GM19463 (cell line): Measurements from ENCODE around the gene TMEM250.

Experiments
- ATAC-seq: cut with Tn5 transposase; IDR thresholded peaks from one replicate; pipeline ENCODE4 v1.9.1; 2021; ENCODE audit warnings: mild to moderate bottlenecking, moderate library complexity; ENCODE audit not compliant: unreplicated experiment

TMEM250 gene

DNA sequence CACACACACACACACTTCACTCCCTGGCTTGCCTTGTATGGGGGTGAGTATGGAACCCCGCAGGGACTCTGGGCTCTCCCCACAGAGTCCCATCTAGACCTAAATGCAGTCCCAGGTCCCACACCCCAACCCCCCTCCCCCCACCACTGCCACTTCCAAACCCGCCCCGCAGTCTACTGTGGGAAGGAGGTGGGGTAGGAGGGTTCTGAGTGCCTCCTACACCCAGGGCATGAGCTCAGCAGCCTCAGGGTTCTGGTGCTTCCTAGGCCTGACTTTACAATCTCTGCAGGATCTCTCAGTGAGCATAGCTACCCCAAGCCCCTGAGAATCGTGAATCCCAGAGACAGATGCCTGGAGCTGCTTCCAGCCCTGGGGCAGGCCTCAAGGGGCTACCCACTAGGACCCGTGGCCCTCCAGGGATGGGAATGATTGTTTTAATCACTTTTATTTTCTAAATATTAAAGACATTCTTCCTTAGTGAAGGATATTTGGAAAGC is 22.1 kb downstream of the TMEM250 start:
- no peak for ATAC-seq

DNA sequence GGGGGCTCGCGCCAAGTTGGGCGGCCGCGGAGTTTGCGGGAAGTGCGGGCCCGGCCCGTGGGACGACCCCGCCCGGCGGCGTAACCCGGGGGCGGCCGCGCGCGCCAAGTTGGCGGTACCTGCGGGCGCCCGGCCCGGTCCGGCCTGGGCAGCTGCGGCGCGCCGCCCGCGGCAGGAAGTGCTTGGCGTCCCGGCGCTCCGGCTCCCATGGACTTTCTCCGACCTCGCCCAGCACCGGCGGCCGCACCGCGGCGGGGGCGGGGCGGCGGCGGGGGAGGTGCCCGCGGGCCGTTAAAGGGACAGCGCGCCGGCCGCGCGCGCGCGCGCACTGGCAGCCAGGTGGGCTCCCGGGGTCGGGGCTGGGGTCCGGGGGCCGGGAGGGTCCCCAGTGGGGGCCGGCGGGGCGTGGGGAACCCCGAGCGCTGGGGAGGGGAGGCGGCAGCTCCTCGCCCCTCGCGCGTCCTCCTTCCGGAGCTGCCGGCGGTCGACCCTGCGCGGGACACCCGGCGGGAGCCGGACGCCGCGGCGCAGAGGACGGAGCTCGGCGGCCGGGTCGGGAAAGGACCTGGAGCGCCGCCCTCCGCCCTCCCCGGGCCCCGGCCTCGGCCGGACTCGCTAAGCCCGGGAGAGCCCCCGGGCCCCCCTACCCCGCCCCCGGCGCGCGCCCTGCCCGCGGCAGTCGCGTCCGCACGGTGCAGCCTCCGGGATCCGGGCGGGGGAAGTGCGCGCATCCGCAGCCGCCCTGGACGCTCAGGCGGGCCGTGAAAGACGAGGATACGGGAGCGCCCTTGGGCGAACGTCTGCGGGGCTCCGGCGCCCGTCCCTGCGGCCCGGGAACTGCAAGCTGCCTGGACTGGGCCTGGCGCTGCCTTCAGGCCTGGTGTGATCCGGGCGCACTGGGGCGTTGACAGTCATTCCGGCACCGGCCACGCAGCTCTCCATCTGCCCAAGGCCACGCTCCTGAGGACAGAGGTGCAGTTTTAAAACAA is 23.3 kb downstream of the TMEM250 start, which contains the start of gene NACC2:
NACC2 (minus strand) TSS at position 220 of the 989 bp plus-strand sequence. CDS start 44,768 bp downstream, outside the sequence.
- no peak for ATAC-seq

DNA sequence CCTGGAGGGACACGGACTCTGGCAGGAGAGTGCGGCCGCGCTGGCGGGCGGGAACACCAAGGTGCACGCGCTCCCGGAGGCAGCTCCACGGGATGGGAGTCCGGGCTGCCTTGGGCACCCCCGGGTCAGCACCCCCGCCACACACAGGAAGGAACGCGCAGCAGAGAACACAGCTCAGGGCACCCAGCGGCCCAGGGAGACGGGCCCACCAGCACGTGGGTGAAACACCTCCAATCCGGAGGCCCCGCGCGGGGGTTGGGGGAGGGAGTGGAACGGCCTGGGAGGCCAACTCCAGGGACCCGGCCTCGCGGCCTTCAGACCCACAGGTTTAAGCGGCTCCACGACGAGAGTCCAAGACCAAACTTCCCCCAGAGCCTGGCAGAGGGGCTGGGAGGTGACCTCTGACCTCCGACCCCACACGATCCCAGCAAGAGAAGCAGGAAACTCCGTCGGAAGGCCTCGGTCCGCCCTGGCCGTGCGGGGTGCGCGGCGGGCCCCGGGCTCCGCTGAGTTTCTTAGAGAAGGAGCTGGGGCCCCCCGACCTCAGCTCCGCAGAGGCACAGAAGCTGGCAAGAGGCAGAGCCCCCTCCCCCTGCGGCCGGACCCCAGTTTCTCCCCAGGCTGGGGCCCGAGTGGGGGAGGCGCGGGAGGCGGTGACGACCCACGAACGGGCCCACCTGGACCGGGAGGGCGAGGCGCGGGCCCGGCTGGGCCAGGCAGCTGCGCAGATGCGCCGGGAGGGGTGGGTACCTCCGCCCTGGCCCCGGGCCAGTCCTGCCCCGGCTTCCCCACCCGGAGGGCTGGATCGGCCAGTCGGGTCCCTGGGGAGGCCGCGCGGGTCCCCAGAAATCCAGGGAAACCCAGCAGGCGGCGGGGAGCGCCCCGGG is 24.4 kb downstream of the TMEM250 start:
- ATAC-seq: no peak

DNA sequence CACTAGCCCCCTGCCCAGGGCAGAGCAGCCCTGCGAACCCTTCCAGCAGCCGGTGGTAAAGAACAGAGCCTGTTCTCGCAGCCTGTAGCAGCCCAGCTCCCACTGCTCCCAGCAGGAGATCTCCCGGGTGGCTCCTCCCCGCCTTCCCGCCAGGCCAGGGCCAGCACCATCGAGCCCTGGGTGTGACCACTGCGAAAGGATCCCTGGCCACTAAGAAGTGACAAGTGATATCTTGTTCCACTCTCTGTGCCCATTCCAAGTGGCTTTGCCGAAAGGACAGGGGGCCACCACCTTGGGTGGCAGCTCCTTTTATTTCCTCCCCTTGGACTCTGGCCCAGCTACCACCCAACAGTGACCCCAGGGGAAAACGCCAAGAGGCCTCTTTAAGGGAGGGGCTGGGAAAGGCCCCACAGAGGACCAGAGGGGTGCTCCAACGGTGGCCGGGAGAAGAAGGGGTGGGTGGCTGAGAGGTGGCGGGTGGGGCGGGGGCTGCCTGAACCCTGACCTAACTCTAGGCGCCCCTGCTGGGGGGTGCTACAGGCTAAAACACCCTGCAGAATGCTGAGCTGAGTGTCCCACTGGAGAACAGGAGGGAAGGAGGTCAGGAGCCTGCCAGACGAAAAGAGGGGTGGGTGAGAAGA is 25.2 kb downstream of the TMEM250 start:
- no peak for ATAC-seq

DNA sequence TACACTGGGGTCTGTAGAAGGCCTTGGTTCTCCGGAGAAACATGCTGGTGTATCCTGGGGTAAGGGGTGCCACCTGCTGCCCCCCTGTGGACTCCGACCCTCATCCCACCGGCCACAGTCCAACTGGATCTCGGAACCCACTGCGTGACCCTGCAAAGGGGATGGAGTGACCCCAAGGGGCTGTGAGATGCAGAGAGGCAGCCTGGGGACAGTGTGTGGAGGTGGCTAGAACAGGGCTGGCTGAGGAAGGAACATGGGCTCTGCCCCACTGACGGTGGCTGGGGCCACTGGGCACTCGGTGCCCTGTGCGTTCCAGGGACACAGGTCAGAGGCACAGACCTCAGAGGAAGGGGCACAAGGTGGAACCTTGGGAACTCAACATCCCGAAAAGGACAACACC is 25.9 kb downstream of the TMEM250 start:
- ATAC-seq: no peak

DNA sequence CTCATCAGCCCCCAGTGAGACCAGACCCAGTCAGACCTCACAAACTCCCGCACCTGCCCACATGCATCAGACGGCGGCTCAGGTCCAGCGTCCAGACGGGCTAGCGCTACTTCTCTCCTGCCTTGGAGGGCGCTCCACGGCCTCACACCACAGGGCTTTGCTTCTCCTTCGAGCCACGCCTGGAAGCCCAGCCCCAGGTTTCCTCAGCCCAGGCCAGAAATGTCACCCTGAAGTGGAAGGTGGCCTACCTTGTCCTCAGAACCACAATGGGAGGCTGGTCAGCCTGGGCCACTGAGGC is 26.4 kb downstream of the TMEM250 start:
- ATAC-seq: no peak

DNA sequence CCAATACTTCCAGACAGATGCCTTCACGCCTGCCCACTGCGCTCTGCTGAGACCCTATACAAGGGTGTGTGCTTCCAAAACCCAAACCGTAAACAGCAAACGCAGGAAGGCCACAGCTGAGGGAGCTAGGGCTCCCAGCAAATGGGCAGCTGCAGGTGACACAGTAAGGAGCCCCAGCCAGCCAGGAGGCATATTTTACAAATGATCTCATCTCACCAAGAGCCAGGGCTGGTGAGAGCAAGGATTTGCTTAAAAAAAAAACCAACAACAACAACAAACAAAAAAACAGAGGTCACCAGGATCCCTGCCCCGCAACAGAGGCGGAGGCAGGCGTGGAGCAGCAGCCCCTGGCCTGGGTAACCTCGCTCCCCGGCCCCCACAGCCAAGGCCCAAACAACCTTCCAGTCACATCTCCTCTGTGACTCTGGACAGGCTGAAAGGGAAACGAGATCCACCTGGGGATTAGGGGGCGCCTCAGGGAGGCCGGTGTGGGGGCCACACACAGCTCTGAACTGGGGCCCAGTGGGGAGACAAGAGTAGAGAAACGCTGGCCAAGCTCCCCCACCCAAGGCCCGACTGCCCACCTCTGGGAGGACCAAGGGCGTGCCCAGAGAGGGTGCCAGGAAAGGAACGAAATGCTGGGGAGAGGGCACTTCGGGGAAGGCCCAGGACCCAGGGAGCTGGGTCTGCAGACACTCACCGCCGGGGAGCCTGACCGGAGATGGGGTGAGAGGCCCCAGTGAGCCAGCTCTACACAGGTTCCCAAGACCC is 26.9 kb downstream of the TMEM250 start:
- no peak for ATAC-seq

DNA sequence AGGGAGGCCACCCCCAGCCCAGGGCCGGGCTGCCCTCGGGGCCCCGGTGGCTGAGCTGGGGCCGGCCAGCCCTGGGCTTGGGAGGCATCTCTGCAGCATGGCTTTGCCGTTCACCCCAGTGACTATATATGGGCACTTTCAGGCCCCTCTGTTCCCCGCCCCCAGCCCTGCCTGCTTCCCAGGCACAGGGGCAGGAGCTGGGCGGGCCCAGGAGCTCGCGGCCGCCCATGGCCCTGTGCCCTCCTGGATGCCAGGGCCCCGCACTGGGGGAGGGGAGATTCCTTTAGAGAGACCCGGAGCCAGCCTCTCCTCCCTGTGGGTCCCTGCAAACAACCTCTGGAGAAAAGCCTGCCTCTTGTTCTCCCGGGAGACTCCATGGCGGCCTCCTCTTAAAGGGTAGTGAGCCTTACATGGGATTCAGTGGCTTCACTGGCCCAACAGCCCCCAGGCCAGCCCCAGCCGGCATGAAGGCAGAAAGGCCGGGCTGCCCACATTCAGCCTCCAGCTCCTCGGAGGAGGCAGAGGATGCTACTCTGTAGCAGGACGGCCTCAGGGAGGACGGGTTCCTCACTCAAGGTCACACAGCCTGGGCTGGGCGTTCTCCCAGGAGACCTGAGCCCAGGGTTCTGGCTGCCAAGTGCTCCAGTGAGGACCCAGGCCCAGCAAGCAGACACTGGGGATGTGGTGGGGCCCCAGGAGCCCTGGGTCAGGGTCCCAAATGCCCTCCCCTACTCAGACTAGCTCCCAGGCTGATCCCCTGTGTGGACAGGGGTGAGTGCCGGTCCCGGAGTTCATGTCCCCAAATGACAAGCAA is 27.7 kb downstream of the TMEM250 start:
- no peak for ATAC-seq

DNA sequence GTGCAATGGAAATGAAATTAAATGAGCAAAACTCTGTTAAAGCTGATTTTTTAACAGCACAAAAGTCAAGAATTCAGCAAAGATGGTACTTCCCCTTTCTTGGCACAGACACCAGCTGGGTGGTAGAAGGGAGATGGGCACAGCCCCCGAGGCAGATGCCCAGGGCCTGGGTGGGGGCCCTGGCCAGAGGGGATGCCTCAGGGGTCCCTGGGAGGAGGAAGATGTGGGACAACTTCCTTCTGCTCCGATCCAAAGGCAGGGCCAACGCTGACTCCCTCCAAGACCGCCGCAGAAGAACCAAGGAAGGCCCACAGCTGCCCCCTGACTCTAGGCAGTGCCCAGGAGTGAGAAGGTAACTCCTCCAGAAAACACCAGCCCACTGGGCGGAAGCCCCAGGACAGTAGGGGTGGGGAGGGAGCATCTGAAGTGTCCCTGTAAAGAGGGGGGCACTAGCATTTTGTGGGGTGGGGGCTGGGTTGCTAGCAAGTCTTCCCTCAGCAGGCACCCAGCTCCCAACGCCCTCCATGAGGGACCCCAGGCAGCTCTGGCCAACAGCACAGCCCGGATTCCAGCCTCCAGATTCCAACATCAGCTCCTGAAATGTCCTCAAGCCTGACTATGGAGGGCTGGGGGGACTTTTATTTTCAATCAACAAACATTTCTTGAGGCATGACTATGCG is 28.5 kb downstream of the TMEM250 start:
- no peak for ATAC-seq

DNA sequence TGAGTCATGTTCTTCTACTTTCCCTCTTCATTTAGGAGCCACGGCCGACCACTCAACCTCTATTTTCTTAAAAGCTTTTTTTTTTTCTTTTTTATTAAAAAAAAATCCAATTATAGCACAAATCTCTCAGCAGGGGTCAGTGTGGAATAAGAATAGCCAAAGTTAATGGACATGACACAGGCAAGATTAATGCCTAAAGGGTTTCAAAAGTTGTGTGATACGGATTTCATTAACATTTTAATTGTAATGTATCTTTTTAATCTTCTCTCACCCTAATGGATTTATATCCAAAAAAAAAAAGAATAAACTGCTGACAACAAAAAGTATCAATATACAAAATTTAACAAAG is 29.0 kb downstream of the TMEM250 start:
- ATAC-seq: no peak

DNA sequence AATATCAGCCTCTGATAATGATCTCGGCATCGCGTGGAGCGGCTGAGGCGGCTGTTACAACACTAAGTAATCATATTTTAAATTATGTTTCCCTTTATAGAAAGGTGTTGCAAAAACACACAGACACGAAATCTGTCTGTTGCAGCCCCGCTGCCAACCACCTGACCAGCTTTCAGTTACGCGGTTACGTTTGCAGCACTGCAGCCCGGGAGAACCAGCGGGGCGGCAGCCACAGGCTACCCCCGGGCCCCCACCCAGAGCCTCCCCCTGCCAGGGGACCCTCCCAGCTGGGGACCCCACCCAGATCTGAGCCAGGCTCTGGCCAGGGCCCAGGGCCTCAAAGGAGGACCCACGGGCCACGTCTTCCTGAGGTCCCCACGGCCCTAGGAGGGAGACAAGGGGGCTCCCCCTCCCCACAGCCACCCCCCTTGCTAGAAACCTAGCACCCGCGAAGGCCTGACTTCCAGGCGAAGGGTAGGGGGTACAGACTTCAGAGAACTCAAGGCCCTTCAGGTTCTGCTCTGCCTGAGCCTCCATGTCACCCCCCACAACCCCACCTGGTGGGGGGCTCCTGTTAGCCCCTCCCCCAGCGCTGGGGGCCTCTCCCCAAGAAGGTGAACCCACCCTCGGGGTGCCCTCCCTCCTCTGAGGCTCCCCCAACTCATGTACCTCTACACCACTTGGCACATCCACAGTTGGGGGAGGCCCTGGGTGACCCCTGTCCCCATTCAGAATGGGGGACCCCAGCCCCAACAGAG is 29.6 kb downstream of the TMEM250 start:
- ATAC-seq: no peak

DNA sequence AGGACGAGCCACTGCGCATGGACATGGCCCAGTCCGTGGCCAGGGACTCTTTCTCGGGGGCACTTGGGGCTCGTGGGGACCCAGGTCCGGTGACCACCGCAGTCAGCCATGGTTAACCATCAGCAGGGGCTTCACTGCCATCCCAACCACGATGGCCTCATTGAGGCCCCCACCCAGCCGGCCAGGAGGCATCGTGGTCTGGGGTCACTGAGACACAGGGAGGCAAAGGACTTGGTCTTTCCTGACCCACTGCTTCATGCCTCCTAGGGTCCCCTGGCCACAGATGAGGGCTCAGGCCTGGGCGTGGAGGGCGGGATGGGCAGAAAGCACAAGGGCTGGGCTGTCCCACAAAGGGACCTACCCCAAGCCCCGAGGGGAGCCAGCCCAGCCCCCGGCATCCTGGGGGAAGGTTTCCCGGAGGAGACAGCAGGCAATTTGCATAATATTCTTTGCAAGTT is 30.2 kb downstream of the TMEM250 start:
- no peak for ATAC-seq

DNA sequence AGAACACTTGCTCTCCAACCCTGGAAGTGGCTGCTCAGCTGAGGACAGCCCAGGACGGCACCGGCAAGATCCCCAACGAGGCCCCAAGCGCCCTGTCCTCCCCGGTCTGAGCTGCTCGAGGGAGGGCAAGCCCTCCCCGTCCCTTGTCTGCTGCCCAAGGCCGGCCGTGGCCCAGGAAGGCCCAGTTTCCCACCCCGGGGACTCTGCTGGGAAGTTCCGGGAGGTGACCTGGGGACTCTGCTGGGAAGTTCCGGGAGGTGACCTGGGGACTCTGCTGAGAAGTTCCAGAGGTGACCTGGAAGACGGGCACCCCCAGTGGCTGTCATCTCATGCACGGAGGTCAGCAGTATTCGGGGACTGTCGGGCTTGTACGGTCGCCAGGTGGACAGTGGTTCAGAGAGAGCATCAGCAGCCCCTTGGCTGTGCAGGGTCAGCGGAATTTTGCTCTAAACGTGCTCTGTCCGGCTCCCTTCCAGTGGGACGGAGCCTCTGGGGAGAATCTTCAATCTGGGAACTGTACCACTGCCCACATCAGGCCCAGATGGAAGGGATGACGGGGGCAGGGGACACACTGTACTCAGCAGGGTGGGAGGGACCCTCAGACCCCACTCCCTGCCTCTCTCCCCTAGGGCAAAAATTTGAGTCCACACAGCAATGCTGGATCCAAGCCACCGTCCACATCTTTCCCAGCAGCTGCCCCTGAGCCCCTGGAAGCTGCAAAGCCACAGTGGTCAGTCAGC is 30.8 kb downstream of the TMEM250 start:
- no peak for ATAC-seq

DNA sequence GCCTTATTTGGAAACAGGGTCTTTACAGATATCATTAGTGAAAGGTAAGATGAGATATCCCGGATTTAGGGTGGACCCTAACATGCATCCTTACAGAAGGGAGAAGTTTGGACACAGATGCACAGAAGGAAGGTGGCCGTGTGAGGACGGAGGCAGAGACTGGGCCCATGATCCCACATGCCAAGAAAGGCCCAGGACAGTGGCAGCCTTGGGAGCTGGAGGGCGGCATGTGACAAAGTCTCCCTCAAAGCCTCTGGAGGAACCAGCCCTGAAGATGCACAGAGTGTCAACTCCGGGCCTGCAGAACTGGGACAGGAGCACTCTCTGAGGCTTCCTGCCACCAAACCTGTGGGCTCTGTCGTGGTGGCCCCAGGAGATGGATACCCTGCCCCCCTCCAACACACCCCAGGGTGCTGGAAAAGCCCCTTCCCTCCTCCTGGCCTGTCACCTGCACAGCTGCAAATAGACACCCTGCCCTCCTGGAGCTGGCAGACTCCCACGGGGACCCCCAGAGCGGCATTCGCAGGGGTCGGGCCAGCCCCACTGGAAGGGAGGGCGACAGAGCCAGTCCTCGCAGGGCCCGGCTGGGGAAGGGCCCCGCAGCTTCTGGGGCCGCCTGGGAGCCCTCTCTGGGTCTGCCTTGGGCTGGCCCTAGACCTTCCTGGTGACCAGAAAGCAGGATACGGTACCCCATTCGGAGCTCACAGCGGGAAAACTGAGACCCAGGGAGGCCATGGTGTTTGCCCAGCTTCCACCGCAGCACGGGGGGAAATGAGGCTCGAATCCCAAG is 31.5 kb downstream of the TMEM250 start:
- no peak for ATAC-seq

DNA sequence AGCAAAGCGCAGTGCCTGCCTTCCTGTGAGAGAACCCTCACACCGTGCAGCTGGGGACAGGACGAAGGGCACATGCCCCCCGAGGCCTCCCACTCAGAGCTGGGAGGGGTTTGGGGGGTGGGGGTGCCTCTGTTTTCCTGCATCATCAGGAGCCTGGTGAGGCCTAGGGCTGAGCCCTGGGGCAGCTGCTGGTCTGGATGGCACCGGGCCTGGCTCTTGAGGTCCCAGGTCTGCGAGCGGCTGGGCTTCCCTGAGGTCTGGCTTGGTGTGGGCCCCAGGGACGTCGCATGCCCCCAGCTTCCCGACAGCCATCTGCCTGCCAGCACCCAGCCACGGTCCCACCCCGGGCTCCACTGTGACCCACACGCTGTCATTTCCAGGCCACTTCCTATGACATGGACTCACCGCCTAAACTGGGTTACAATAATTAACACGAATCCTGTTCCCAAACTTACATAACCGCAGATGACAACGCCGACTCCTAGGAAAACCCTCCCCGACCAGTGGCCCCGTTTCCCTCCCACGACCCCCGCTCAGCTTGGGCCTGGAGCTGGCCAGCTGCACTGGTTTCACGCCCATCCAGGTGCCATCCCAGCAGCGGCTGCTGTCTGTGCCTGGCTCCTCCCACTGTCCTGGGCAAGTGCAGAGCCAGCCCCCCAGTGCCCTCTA is 32.3 kb downstream of the TMEM250 start:
- ATAC-seq: no peak

DNA sequence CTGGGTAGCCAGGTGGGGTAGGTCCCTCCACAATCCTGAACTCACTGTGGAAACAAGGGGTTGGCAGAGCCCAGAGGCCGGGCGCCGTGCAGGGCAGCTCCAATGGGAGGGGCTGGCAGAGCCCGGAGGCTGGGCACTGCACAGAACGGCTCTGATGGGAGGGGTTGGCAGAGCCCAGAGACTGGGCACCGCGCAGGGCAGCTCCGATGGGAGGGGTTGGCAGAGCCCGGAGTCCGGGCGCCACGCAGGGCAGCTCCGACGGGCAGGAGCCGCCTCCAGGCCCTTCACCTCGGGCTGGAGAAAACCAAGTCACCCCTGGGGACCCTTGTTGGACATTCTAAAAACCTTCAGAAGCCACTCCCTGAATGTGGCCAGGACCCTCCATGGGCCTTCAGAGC is 32.9 kb downstream of the TMEM250 start:
- ATAC-seq: no peak
